ENCODE results near the gene NDUFV1. TPM values are rescaled to one million over a fixed set of nuclear protein-coding genes. Genes with fewer than 3 reads are reported as not detected.

NDUFV1 gene
- total and polyA plus RNA-seq, 7 donors: 152 to 286 (median 217) TPM

DNA sequence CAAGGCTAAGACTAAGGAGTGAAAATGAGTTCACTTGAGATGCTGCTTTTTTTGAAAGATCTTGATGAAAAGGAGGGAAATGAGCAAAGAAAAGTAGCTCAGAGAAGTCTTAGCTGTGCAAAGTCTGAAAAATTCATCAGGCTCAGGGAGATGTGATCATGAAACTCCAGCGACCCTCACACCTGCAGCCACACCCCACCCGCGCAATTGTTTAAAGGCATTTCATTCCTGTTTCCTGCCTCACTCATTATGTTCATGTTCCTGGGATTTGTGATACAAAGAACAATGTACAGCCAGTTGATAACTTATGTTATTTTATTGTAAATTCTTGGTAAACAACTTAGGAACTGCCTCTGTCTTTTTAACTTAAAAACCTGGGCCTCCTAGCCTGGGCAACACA is 31.8 kb upstream of the NDUFV1 start:
- intact Hi-C loops (cut with DNase I): loop anchor here (5.0 kb wide), 1 partner anchor 82 kb away; no protein-coding TSS in a partner anchor
- H3K4me1 ChIP-seq: no peaks in the 10 kb centered on the region
- no peak for TF ChIP-seq POLR2A (IDR thresholded peaks at IDR 0.05)
- TF ChIP-seq POLR2AphosphoS5 (IDR thresholded peaks at IDR 0.05): no peak
- TF ChIP-seq EP300 (IDR thresholded peaks at IDR 0.05): no peak
- TF ChIP-seq CTCF (IDR thresholded peaks at IDR 0.05): no peak
- DNase-seq: no peak
- no peak overlapping the region for H3K4me3 ChIP-seq
- peaks cover 0 to 6% (median 0%) of the 10 kb centered on the region in 3 donors for H3K27me3 ChIP-seq
- H3K27ac ChIP-seq: no peak overlapping the region
- no peaks in the 10 kb centered on the region for H3K36me3 ChIP-seq
- H3K9me3 ChIP-seq: no peaks in the 10 kb centered on the region
- 35 to 38% methylated on average over 3 of the region's 3 CpGs for WGBS, 2 donors

DNA sequence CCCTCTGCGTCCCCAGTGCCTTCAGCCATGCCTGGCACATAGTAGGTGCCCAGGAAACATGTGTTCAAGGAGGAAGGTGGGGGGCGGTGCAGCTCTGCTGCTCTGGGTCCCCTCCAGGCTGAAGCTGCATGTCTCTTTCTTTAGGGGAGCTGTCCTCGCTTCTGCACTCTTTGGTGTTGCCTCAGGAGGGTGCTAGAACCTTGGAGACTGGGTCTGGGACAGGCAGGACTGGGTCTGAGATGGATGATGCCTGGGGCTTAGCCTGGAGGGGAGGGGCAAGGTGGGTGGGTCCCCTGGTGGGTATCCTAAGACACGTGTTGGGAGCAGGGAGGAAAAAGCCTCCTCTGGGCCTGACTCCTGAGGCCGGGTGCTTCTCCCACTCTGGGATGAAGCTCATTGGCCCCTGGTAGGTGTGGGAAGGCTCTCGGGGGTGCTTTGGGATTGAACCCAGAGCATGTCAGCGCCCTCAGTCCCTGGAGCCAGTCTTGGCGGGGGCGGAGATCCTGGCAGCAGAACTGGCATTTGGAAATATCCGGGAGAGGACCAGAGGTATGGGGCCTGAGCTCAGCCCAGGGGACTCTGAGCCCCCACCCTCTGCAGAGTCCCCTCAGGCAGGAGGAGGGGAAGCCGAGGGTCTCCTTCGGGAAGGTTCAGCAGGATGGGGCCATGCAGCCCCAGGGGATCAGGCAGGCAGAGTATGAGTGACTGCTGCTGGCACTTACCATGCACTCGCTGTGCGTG is 29.8 kb upstream of the NDUFV1 start:
- no peak for DNase-seq
- Histone ChIP-seq H3K27me3 (peaks cover 0 to 6% (median 0%) of the 10 kb centered on the region in 3 donors), H3K36me3 (no peaks in the 10 kb centered on the region), H3K4me3 (no peak overlapping the region), H3K4me1 (no peaks in the 10 kb centered on the region), H3K27ac (no peak overlapping the region), H3K9me3 (no peaks in the 10 kb centered on the region)
- intact Hi-C loops (cut with DNase I): no loop called here
- no peak for TF ChIP-seq POLR2A (IDR thresholded peaks at IDR 0.05)
- TF ChIP-seq EP300 (IDR thresholded peaks at IDR 0.05): no peak
- TF ChIP-seq CTCF (IDR thresholded peaks at IDR 0.05): no peak
- no peak for TF ChIP-seq POLR2AphosphoS5 (IDR thresholded peaks at IDR 0.05)
- WGBS, 2 donors: 84 to 87% methylated on average over 14 of the region's 14 CpGs

DNA sequence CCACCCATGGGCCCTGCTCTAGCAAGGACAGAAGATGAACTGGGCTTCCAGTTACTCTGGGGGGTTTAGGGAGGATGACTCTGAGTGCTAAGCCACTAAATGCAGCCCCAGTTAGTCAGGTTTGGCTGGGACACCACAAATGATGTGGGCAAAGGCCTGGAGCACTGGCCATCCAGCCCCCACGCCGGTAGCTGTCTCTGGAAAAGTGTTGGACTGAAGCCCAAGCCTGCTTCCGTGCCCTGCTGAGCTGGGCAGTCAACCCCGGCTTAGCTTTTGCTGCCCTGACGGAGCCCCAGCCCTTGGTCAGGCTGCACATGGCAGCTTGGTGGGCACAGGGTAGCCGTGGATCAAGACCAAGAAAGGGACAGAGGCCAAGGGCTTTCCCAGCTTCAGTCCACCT is 28.8 kb upstream of the NDUFV1 start:
- no peak for DNase-seq

GRCh38 chr11:67581469-67581868 is 25.3 kb upstream of the NDUFV1 start:
- Histone ChIP-seq H3K27me3 (peaks cover 0 to 6% (median 0%) of the 10 kb centered on the region in 3 donors), H3K9me3 (no peaks in the 10 kb centered on the region), H3K4me1 (peaks cover 0 to 25% (median 16%) of the 10 kb centered on the region in 4 donors), H3K4me3 (no peak overlapping the region), H3K36me3 (peaks cover 2 to 19% (median 12%) of the 10 kb centered on the region in 4 donors), H3K27ac (no peak overlapping the region)
- intact Hi-C loops (cut with DNase I): loop anchor here (5.0 kb wide), 1 partner anchor 74 kb away; the partner anchor contains the start of genes CDK2AP2 and PITPNM1
- TF ChIP-seq POLR2A (IDR thresholded peaks at IDR 0.05): no peak
- WGBS, 2 donors: 15 to 54% methylated on average over 11 of the region's 11 CpGs
- DNase-seq: no peak

More for the DNA sequence above, 28.8 kb upstream of the NDUFV1 start:
- intact Hi-C loops (cut with DNase I): no loop called here
- Histone ChIP-seq H3K4me1 (peaks cover 0 to 5% (median 0%) of the 10 kb centered on the region in 4 donors), H3K36me3 (no peaks in the 10 kb centered on the region), H3K27me3 (peaks cover 0 to 6% (median 0%) of the 10 kb centered on the region in 3 donors), H3K4me3 (no peak overlapping the region), H3K27ac (no peak overlapping the region), H3K9me3 (no peaks in the 10 kb centered on the region)
- TF ChIP-seq EP300 (IDR thresholded peaks at IDR 0.05) (no peak), CTCF (IDR thresholded peaks at IDR 0.05) (no peak), POLR2A (IDR thresholded peaks at IDR 0.05) (no peak), POLR2AphosphoS5 (IDR thresholded peaks at IDR 0.05) (no peak)
- 84 to 87% methylated on average over 6 of the region's 6 CpGs for WGBS, 2 donors

- WGBS, 2 donors: 71 to 82% methylated on average over 4 of the region's 4 CpGs
These were observed 24.7 kb upstream of the NDUFV1 start for GRCh38 chr11:67582011-67582410.

More at GRCh38 chr11:67582011-67582410, 24.7 kb upstream of the NDUFV1 start:
- no peak overlapping the region for H3K4me3 ChIP-seq
- no peak overlapping the region for H3K27ac ChIP-seq
- DNase-seq: no peak
- H3K36me3 ChIP-seq: peaks cover 4 to 24% (median 13%) of the 10 kb centered on the region in 4 donors
- H3K27me3 ChIP-seq: peaks cover 0 to 6% (median 0%) of the 10 kb centered on the region in 3 donors
- H3K4me1 ChIP-seq: peaks cover 0 to 25% (median 16%) of the 10 kb centered on the region in 4 donors
- TF ChIP-seq POLR2AphosphoS5 (IDR thresholded peaks at IDR 0.05): no peak
- TF ChIP-seq CTCF (IDR thresholded peaks at IDR 0.05): no peak
- no peak for TF ChIP-seq EP300 (IDR thresholded peaks at IDR 0.05)
- TF ChIP-seq POLR2A (IDR thresholded peaks at IDR 0.05): no peak
- intact Hi-C loops (cut with DNase I): loop anchor here (5.0 kb wide), 1 partner anchor 75 kb away; the partner anchor contains the start of genes CDK2AP2 and PITPNM1
- no peaks in the 10 kb centered on the region for H3K9me3 ChIP-seq

Measured in sigmoid colon (tissue), 7 donors.